Retinal pigment epithelial cell (primary cell): Measurements from ENCODE around the gene TEAD3.

Experiments used
- DNase-seq: peaks from one replicate; pipeline ENCODE4 v3.0.0-alpha.2; 2010; ENCODE audit warnings: low read depth
- H3K4me3 ChIP-seq: 2 replicates; pipeline ENCODE4 v1.5.1; 2011; ENCODE audit warnings: mild to moderate bottlenecking, low read length, control low read depth, moderate library complexity
- TF ChIP-seq, protein P1 (sequence below): conservative IDR thresholded peaks from 2 replicates; pipeline ENCODE4 v1.5.1; 2011; ENCODE audit warnings: low read depth, low read length, control low read depth, inconsistent platforms

The TEAD3 gene

DNA sequence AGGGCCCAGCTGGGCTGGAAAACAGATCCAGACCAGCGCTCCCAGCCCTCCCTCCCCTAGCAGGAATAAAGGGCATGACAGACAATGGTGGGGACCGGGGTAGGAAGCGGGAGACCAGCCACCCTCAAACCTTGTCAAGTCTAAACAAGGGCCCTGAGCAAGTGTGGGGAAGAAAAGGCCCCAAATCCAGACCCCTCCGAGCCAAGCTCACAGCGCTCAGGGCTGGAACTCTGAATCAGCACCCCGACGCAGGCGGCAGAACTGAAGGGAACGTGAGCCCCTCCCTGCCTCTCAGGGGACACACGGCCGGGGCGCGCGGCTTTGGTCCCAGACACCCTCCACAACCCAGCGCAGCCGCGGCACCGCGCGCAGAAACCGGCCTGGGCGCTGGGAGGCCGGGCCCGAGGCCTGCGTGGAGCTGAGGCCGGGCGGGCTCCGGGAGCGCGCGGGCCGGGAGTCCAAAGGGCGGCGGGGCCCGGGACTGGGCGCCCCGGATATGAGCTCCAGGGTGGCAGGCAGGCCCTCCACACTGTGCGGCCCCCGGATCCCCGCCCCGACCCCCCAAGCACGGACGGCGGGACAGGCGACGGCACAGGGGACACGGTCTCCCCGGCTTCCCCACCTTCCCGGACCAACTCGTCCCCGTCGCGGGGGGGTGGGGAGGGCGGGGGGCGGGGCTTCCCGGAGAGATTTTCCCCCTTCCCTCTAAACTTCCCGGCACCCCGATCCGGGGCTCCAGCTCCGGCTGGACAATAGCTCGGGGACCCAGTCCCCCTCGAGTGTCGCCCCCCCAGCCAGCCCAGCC, 641 bp downstream of the TEAD3 start:
- peak overlapping the region; percentile 63 for H3K4me3 ChIP-seq
- no peak for DNase-seq
- TF ChIP-seq, protein P1, sequence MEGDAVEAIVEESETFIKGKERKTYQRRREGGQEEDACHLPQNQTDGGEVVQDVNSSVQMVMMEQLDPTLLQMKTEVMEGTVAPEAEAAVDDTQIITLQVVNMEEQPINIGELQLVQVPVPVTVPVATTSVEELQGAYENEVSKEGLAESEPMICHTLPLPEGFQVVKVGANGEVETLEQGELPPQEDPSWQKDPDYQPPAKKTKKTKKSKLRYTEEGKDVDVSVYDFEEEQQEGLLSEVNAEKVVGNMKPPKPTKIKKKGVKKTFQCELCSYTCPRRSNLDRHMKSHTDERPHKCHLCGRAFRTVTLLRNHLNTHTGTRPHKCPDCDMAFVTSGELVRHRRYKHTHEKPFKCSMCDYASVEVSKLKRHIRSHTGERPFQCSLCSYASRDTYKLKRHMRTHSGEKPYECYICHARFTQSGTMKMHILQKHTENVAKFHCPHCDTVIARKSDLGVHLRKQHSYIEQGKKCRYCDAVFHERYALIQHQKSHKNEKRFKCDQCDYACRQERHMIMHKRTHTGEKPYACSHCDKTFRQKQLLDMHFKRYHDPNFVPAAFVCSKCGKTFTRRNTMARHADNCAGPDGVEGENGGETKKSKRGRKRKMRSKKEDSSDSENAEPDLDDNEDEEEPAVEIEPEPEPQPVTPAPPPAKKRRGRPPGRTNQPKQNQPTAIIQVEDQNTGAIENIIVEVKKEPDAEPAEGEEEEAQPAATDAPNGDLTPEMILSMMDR, result no peak

DNA sequence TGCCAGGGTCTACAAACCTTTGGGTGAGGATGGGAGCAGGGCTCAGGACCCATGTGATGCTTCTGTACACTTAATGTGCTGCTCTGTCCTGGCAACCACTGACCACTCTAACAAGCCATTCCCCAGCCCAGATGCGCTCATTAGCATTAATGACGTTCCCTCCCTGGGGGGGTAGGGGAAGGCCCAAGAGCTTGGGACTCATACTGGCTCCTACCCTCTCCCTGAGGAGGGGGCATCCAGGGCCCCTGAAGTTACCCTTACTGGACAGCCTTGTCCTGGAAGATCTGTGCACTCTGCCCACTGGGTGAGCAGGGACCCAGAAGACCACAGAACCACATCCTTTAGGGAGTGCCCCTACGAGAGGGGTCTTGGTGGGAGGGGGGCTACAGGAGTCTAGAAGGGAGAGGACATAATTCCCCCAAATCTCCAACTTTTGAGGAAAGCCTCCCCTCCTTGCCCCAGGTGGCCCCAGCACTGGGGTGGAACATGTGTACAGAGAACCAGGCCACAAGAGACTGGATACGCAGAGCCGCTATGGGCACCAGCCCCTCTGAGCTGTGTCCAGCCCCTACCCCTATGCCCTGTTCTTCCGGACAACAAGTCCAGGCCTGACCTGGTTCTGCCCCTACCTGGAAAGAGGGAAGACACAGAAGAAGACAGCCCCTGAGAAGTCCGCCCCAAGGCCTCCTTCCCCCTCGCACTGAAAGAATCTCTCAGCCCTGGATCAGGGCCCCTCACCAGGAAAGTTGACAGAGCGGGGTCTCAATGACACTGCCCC, 1.4 kb downstream of the TEAD3 start:
- TF ChIP-seq, protein P1, result no peak
- DNase-seq, result no peak
- peak overlapping the region; percentile 63 for H3K4me3 ChIP-seq

DNA sequence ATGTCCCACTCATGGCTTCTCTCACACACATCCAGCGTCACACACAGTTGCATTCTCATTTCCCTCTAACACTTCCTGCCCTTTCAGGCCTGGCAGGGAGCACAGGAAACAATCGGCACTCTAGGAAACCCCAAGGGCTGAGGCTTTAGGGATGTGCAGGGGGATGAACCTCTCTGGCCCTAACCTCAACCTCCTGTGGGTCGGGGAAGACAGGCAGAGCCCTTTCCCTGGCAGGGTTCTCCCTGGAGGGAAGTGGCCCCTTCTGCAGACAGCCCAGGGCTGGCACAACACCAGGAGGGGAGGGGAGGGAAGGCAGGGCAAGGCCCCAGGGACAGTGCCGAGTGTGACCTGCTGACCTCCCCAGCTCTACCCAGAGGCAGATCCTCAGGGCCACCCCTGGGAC, 2.7 kb downstream of the TEAD3 start:
- TF ChIP-seq, protein P1, result no peak
- no peak overlapping the region for H3K4me3 ChIP-seq
- no peak for DNase-seq

DNA sequence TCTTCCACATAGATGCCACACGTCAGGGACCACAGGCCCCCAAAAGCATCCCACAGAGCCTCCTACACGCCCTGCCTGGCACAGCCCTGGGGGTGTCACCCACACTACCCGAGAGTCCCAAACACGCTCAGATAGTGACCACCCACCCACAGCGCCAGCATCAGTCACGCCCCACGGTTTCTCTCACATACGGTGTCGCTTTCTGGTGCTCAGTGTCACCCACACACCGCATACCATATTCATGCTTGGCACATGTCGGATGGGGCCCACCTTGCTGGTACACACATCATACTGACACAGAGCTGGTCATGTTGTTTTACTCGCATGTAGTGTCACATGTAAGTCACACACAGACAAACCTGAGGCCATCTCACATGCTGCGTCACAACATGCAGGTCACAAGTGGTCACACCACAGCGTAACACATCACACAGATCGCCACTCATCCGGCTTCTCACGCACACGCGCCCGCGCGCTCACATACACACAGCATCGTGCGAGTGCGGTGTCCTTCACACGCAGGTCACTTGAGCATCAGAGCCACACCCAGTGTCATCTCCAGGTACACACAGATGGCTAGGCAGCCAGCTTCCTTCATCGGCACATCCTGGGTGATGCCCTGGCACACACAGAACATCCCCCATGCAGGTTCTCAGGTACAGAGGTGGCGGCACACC, 3.4 kb downstream of the TEAD3 start:
- TF ChIP-seq, protein P1, result no peak
- H3K4me3 ChIP-seq, result no peak overlapping the region
- no peak for DNase-seq

DNA sequence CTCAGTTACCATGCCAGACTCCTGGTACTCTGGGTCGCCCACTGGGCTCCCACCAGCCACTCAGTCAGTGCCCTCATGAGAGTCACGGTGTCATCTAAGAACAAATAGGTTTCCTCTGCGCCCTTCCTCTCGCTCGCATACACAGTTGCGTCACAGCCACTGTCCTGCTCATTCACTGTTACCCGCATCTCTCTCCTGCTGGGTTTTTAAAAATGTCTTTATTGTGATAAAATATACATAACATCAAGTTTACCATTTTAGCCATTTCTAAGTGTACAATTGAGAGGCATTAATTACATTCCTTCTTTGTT, 4.0 kb downstream of the TEAD3 start:
- TF ChIP-seq, protein P1, result no peak
- no peak overlapping the region for H3K4me3 ChIP-seq
- no peak for DNase-seq

DNA sequence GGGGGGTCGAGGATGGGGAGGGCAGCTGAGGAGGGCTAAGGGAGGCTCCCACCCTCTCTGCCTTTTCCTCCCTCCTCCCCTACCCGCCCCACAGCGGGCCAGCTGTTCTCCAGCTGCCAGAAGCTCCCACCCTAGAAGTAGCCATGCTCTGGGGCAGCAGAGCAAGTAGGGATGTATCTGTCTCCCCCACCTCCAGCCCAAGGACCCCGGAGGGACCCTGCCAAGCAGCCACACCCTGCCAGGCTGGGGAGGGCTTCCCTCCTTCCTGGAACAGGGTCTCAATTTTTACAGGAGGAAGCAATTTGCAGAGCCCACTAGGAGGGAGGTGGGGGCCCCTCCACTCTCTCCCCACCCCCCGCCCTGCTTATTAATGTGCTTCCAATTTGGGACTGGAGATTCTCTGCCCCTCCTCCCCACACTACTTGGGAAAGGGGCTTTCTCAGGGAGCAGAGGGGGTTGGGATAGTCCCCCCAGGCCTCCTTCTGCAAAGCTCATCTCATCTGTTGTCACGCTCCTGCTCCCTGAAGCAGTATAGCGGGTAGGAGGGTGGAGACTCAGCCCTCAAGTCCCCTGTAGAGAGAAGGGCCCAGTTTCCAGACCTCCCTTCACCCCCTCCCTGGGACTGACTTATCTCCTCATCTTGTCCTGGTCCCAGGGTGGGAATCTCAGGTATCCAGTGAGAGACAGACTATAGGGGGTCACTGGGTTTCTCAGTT, 4.5 kb downstream of the TEAD3 start:
- H3K4me3 ChIP-seq, result no peak overlapping the region
- TF ChIP-seq, protein P1, result no peak
- DNase-seq, result no peak
